ENCODE data around the gene ARFIP2.

DNA sequence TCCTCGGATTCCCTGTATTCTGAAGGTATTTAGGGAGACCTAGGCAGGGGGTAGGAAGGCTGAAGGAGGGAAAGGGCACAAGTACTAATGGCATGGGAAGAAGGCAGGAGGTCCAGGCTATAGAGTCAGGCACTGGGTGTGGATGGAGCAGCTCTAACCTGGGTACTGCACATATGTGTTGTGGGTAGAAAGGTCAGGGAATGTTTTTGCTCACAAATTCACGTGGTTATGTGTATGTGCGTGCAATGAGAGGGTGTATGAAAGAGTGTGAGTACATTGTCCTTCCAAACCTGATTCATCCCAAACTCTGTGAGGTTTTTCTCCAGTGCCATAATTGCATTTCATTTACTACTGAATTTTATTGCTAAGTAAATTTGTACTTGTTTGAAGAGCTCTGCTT is 39.1 kb upstream of the ARFIP2 start:
- TF ChIP-seq, protein P1, sequence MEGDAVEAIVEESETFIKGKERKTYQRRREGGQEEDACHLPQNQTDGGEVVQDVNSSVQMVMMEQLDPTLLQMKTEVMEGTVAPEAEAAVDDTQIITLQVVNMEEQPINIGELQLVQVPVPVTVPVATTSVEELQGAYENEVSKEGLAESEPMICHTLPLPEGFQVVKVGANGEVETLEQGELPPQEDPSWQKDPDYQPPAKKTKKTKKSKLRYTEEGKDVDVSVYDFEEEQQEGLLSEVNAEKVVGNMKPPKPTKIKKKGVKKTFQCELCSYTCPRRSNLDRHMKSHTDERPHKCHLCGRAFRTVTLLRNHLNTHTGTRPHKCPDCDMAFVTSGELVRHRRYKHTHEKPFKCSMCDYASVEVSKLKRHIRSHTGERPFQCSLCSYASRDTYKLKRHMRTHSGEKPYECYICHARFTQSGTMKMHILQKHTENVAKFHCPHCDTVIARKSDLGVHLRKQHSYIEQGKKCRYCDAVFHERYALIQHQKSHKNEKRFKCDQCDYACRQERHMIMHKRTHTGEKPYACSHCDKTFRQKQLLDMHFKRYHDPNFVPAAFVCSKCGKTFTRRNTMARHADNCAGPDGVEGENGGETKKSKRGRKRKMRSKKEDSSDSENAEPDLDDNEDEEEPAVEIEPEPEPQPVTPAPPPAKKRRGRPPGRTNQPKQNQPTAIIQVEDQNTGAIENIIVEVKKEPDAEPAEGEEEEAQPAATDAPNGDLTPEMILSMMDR (IDR thresholded peaks at IDR 0.05), result no peak
- TF ChIP-seq POLR2AphosphoS5 (IDR thresholded peaks at IDR 0.05) (no peak), POLR2A (IDR thresholded peaks at IDR 0.05) (no peak)

Measured in transverse colon (tissue), 4 donors.